ENCODE results near the gene LCE7A. TPM values are rescaled to one million over a fixed set of nuclear protein-coding genes. Genes with fewer than 3 reads are reported as not detected.

LCE7A gene
- total and polyA plus RNA-seq, 2 donors (not counting 1 experiment from before 2014, with no cell fraction given), result not detected

DNA sequence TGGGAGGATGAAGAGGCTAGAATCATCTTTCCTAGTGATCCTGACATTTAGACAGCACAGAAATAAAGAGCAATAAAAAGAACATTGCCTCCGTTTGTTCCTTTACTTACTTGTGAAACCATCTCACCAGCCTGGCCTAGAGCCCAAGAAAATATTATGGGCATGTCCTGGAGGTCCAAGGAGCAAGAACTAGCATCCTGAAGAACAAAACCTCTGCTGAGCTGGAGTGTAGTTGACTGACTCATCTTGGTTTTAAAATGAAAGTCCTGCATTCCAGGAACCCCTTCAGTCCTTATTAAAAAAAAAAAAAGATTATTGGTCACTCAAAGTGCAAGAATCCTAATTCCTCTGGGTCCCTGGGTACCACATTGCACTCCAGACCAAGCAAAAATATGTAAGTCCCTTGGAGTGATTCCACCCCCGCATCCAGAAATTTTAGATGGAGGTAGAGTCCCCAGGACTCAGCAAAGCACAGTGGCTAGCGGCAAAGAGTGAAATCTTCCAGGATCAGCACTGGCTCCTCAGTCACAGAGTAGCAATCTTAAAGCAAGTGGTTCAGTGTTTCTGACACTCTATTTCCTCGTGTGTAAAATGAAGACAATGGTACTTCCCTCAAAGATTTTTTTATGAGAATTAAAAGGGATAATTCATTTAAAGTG, 25.3 kb downstream of the LCE7A start:
- Histone ChIP-seq H4K20me1 (ENCODE audit: control insufficient read depth, insufficient read depth, low read length, poor library complexity, severe bottlenecking) (no peaks in the 10 kb centered on the region), H3K36me3 (replicated peaks in 1 of 2; ENCODE audit: control extremely low read depth in 1 of 2, control insufficient read depth in 1 of 2, extremely low read depth in 1 of 2, insufficient read depth in 2 of 2, low read length in 1 of 2) (no peaks in the 10 kb centered on the region), H3K79me2 (ENCODE audit: control insufficient read depth, insufficient read depth, low read length) (no peaks in the 10 kb centered on the region), H3K4me1 (ENCODE audit: control insufficient read depth in 2 of 2, insufficient read depth in 2 of 2, low read length in 2 of 2) (no peaks in the 10 kb centered on the region), H3K27me3 (replicated peaks in 1 of 4; ENCODE audit: control extremely low read depth in 1 of 4, control insufficient read depth in 3 of 4, insufficient read depth in 4 of 4, low read length in 3 of 4) (no peaks in the 10 kb centered on the region), H3K9ac (ENCODE audit: low read length) (no peak overlapping the region), H3K9me3 (ENCODE audit: control extremely low read depth in 1 of 3, control insufficient read depth in 2 of 3, insufficient read depth in 1 of 3, low read length in 2 of 3) (no peaks in the 10 kb centered on the region), H3K4me3 (ENCODE audit: control extremely low read depth in 1 of 5, extremely low read depth in 1 of 5, insufficient read depth in 1 of 5, low read depth in 2 of 5, low read length in 4 of 5) (no peak overlapping the region), H2AFZ (ENCODE audit: insufficient read depth, low read depth, low read length, poor library complexity, severe bottlenecking) (no peak overlapping the region), H3K4me2 (replicated peaks; ENCODE audit: low read depth, low read length, poor library complexity, severe bottlenecking) (no peak overlapping the region), H3K27ac (ENCODE audit: low read length in 2 of 2) (no peak overlapping the region)
- ATAC-seq (ENCODE audit: low read depth), result no peak
- Mint-ChIP-seq H3K4me1 (peaks cover 2% of the 10 kb centered on the region), H3K27me3 (peaks cover 10% of the 10 kb centered on the region), H3K9me3 (ENCODE audit: insufficient read depth) (no peaks in the 10 kb centered on the region), H3K27ac (no peak overlapping the region), H3K4me3 (no peak overlapping the region)
- CTCF ChIA-PET, result interaction anchor here (1.6 kb wide), 1 partner anchor 13 kb away, joined by 3 read pairs; no protein-coding TSS in a partner anchor
- 67% methylated on average over 4 of the region's 4 CpGs for WGBS (ENCODE audit: insufficient coverage)
- DNase-seq, result no peak
- no peak for TF ChIP-seq CTCF (IDR thresholded peaks at IDR 0.05)
- no peak for TF ChIP-seq EZH2 (IDR thresholded peaks at IDR 0.05; ENCODE audit: borderline replicate concordance, insufficient read depth, low read depth, low read length, poor library complexity, severe bottlenecking)
- POLR2A ChIA-PET, result no interaction called here
- intact Hi-C loops (cut with micrococcal nuclease), result no loop called here

- no peaks in the 10 kb centered on the region for H4K20me1 ChIP-seq (ENCODE audit: control insufficient read depth, insufficient read depth, low read length, poor library complexity, severe bottlenecking)
- no peaks in the 10 kb centered on the region for H3K36me3 ChIP-seq (replicated peaks in 1 of 2; ENCODE audit: control extremely low read depth in 1 of 2, control insufficient read depth in 1 of 2, extremely low read depth in 1 of 2, insufficient read depth in 2 of 2, low read length in 1 of 2)
- no peak for TF ChIP-seq CTCF (IDR thresholded peaks at IDR 0.05)
- no peak for TF ChIP-seq EZH2 (IDR thresholded peaks at IDR 0.05; ENCODE audit: borderline replicate concordance, insufficient read depth, low read depth, low read length, poor library complexity, severe bottlenecking)
- H3K9ac ChIP-seq (ENCODE audit: low read length), result no peak overlapping the region
- H3K4me3 ChIP-seq (ENCODE audit: control extremely low read depth in 1 of 5, extremely low read depth in 1 of 5, insufficient read depth in 1 of 5, low read depth in 2 of 5, low read length in 4 of 5), result no peak overlapping the region
- H3K79me2 ChIP-seq (ENCODE audit: control insufficient read depth, insufficient read depth, low read length), result no peaks in the 10 kb centered on the region
- 88% methylated on average over 2 of the region's 3 CpGs for WGBS (ENCODE audit: insufficient coverage)
- no peak overlapping the region for H3K27ac ChIP-seq (ENCODE audit: low read length in 2 of 2)
- H3K9me3 ChIP-seq (ENCODE audit: control extremely low read depth in 1 of 3, control insufficient read depth in 2 of 3, insufficient read depth in 1 of 3, low read length in 2 of 3), result no peaks in the 10 kb centered on the region
- POLR2A ChIA-PET, result no interaction called here
- ATAC-seq (ENCODE audit: low read depth), result no peak
- Mint-ChIP-seq H3K4me3 (no peak overlapping the region), H3K27ac (no peak overlapping the region), H3K27me3 (peaks cover 17% of the 10 kb centered on the region), H3K9me3 (ENCODE audit: insufficient read depth) (no peaks in the 10 kb centered on the region), H3K4me1 (no peaks in the 10 kb centered on the region)
- no peaks in the 10 kb centered on the region for H3K27me3 ChIP-seq (replicated peaks in 1 of 4; ENCODE audit: control extremely low read depth in 1 of 4, control insufficient read depth in 3 of 4, insufficient read depth in 4 of 4, low read length in 3 of 4)
- H3K4me2 ChIP-seq (replicated peaks; ENCODE audit: low read depth, low read length, poor library complexity, severe bottlenecking), result no peak overlapping the region
- intact Hi-C loops (cut with micrococcal nuclease), result no loop called here
- CTCF ChIA-PET, result no interaction called here
- DNase-seq, result no peak
- H3K4me1 ChIP-seq (ENCODE audit: control insufficient read depth in 2 of 2, insufficient read depth in 2 of 2, low read length in 2 of 2), result no peaks in the 10 kb centered on the region
- H2AFZ ChIP-seq (ENCODE audit: insufficient read depth, low read depth, low read length, poor library complexity, severe bottlenecking), result no peak overlapping the region
These were observed 26.3 kb downstream of the LCE7A start for GRCh38 chr1:152886085-152886484.

Measured in B cell (primary cell).